HCT116 (cell line): ENCODE data around the gene ERVFRD-1.
A peak's percentile ranks its signal among the peaks of the same experiment; 100 is the strongest.

Experiments
- CTCF ChIP-seq, 3 experiments: fragments of 200-600 bp in 1 of 3; sonication (generic) in 1 of 3; IDR thresholded peaks in 2 of 3; conservative IDR thresholded peaks in 1 of 3; 2 replicates each; pipeline ENCODE4 v1.5.1; 2012 to 2017; ENCODE audit warnings: low read depth in 2 of 3, low read length in 2 of 3, antibody characterized with exemption in 1 of 3, borderline replicate concordance in 1 of 3, control low read depth in 1 of 3, mild to moderate bottlenecking in 1 of 3, mixed read lengths in 1 of 3, mixed run types in 1 of 3, moderate library complexity in 1 of 3; ENCODE audit not compliant: insufficient read depth in 1 of 3
- EGR1 ChIP-seq: IDR thresholded peaks from 2 replicates; pipeline ENCODE4 v1.6.1; 2012; ENCODE audit warnings: low read depth
- ELF1 ChIP-seq: IDR thresholded peaks from 2 replicates; pipeline ENCODE4 v1.6.1; 2012; ENCODE audit warnings: low read depth, borderline replicate concordance
- EZH2 ChIP-seq: fragments of 200-600 bp; sonication (generic); IDR thresholded peaks from 2 replicates; pipeline ENCODE4 v1.6.1; 2017; ENCODE audit warnings: antibody characterized with exemption, mixed run types
- EZH2phosphoT487 ChIP-seq: fragments of 200-600 bp; IDR thresholded peaks from 2 replicates; pipeline ENCODE4 v1.6.1; 2018; ENCODE audit warnings: antibody characterized with exemption, borderline replicate concordance
- POLR2A ChIP-seq: IDR thresholded peaks from 2 replicates; pipeline ENCODE4 v1.7.0; 2011; ENCODE audit warnings: borderline replicate concordance; ENCODE audit not compliant: insufficient read depth, insufficient read length; ENCODE audit errors: extremely low read depth
- POLR2AphosphoS5 ChIP-seq: IDR thresholded peaks from 2 replicates; pipeline ENCODE4 v1.6.1; 2011; ENCODE audit warnings: mild to moderate bottlenecking, low read depth, low read length, moderate library complexity
- RAD21 ChIP-seq: IDR thresholded peaks from 2 replicates; pipeline ENCODE4 v1.6.1; 2012; ENCODE audit warnings: low read depth, mild to moderate bottlenecking
- SIN3A ChIP-seq: IDR thresholded peaks from 2 replicates; pipeline ENCODE4 v1.6.1; 2012; ENCODE audit warnings: low read depth
- SP1 ChIP-seq: IDR thresholded peaks from 2 replicates; pipeline ENCODE4 v1.6.1; 2012; ENCODE audit warnings: low read depth
- YY1 ChIP-seq: IDR thresholded peaks from 2 replicates; pipeline ENCODE4 v1.6.1; 2011; ENCODE audit warnings: low read length, low read depth, moderate library complexity, mild to moderate bottlenecking; ENCODE audit not compliant: insufficient replicate concordance; ENCODE audit errors: extremely low read depth
- ZNF274 ChIP-seq: fragments of 200-500 bp; sonication (Bioruptor generic); IDR thresholded peaks from 2 replicates; pipeline ENCODE4 v1.6.1; 2014; ENCODE audit warnings: mild to moderate bottlenecking, low read depth, low read length, inconsistent platforms

GRCh38 chr6:11093626-11094410, 17.7 kb downstream of the ERVFRD-1 start, which contains the start of gene SMIM13:
- TF ChIP-seq YY1 (no peak), POLR2A (peak; percentile 39), SP1 (peak; percentile 40; the same call in 1 of the 2 replicates), CTCF (IDR thresholded peaks at IDR 0.05 in 2 of 3, conservative IDR thresholded peaks at IDR 0.05 in 1 of 3; ENCODE audit: borderline replicate concordance in 1 of 3, insufficient read depth in 1 of 3, low read depth in 2 of 3, low read length in 2 of 3) (peak; percentile 3 to 33 (median 31); a peak in 3 of 6 replicates), RAD21 (no peak), POLR2AphosphoS5 (no peak; the same call in none of the 2 replicates), EZH2 (no peak), EGR1 (peak; percentile 66; the same call in 1 of the 2 replicates), SIN3A (peak; percentile 70), ZNF274 (no peak), ELF1 (no peak), EZH2phosphoT487 (no peak)
